HCT116 (cell line): ENCODE results near the gene SHISA8. TPM values are rescaled to one million over a fixed set of nuclear protein-coding genes. Genes with fewer than 3 reads are reported as not detected.

Experiments used
- ATAC-seq: fragments of 200-7000 bp; cut with Tn5 transposase; 2 replicates; pipeline ENCODE4 v1.9.1; 2020; ENCODE audit warnings: mild to moderate bottlenecking, moderate library complexity
- BruUV-seq: library from RNA; stranded (reverse); fragments of 400-500 nt; replicated peaks from 2 replicates; lab custom pipeline; 2021; lab: Mats Ljungman, UMichigan
- CTCF ChIA-PET: fragments of 300-600 bp; sonication (Branson Sonifier 250); formaldehyde crosslinking; loops from one replicate; lab custom pipeline; 2021; ENCODE audit warnings: antibody characterized with exemption; lab: Charles Lee
- POLR2A ChIA-PET: fragments of 300-600, 350-600 bp; sonication (Branson Sonifier 250); formaldehyde crosslinking; loops from one replicate; lab custom pipeline; 2021; ENCODE audit warnings: antibody characterized with exemption; lab: Charles Lee
- RAD21 ChIA-PET, 2 experiments: fragments of 300-600 bp; sonication (Branson Sonifier 250); formaldehyde crosslinking; loops; one replicate each; lab custom pipeline; 2023; ENCODE audit warnings: low total read pairs in 2 of 2; ENCODE audit not compliant: uncharacterized antibody in 2 of 2, unreplicated experiment in 2 of 2, low non-redundant PET in 1 of 2; lab: Charles Lee
- DNase-seq: peaks from one replicate; pipeline ENCODE4 v3.0.0-alpha.2; 2010; ENCODE audit warnings: low read depth, low spot score
- H2AFZ ChIP-seq: fragments of 200-600 bp; shearing (Covaris generic), sonication (generic); 2 replicates; pipeline ENCODE4 v1.6.1; 2017; ENCODE audit warnings: low read depth, mixed run types, mixed read lengths, antibody characterized with exemption, low read length; ENCODE audit not compliant: poor library complexity, severe bottlenecking
- H3K27ac ChIP-seq: 2 replicates; pipeline ENCODE4 v1.5.1; 2012; ENCODE audit warnings: low read depth, low read length
- H3K27me3 ChIP-seq: fragments of 200-600 bp; sonication (generic); 2 replicates; pipeline ENCODE4 v1.6.1; 2016; ENCODE audit warnings: mixed run types, low read length, mixed read lengths; ENCODE audit not compliant: insufficient read depth
- H3K36me3 ChIP-seq, 2 experiments: fragments of 200-500 bp in 1 of 2; fragments of 200-600 bp in 1 of 2; sonication (Bioruptor generic) in 1 of 2; sonication (generic) in 1 of 2; 2 replicates each; pipeline versions ENCODE4 v1.5.1 to v1.6.1; 2014 to 2016; ENCODE audit warnings: low read length in 2 of 2, inconsistent platforms in 1 of 2, mixed read lengths in 1 of 2, mixed run types in 1 of 2; ENCODE audit not compliant: insufficient read depth in 2 of 2, control insufficient read depth in 1 of 2
- H3K4me1 ChIP-seq, 2 experiments: fragments of 200-600 bp in 1 of 2; sonication (generic) in 1 of 2; 2 replicates each; pipeline versions ENCODE4 v1.5.1 to v1.6.1; 2012 to 2017; ENCODE audit warnings: low read length in 2 of 2, inconsistent platforms in 1 of 2, mild to moderate bottlenecking in 1 of 2, mixed read lengths in 1 of 2, mixed run types in 1 of 2, moderate library complexity in 1 of 2; ENCODE audit not compliant: insufficient read depth in 2 of 2, control insufficient read depth in 1 of 2
- H3K4me2 ChIP-seq: fragments of 200-600 bp; sonication (generic); 2 replicates; pipeline ENCODE4 v1.6.1; 2017; ENCODE audit warnings: mixed run types, low read length, mixed read lengths
- H3K4me3 ChIP-seq, 2 experiments: fragments of 200-600 bp in 1 of 2; sonication (generic) in 1 of 2; replicated peaks in 1 of 2; 2 replicates each; pipeline ENCODE4 v1.5.1; 2011 to 2016; ENCODE audit warnings: low read length in 2 of 2, control low read depth in 1 of 2, low read depth in 1 of 2, mild to moderate bottlenecking in 1 of 2, mixed read lengths in 1 of 2, mixed run types in 1 of 2
- H3K79me2 ChIP-seq: fragments of 200-600 bp; sonication (generic); 2 replicates; pipeline ENCODE4 v1.6.1; 2017; ENCODE audit warnings: mild to moderate bottlenecking, mixed run types, low read length, moderate library complexity, mixed read lengths; ENCODE audit not compliant: insufficient read depth
- H3K9ac ChIP-seq: fragments of 200-600 bp; sonication (generic); 2 replicates; pipeline ENCODE4 v1.6.1; 2016; ENCODE audit warnings: low read length, mixed read lengths
- H3K9me2 ChIP-seq: fragments of 200-600 bp; sonication (generic), shearing (Covaris generic); 2 replicates; pipeline ENCODE4 v1.6.1; 2017; ENCODE audit warnings: mixed run types, mild to moderate bottlenecking, moderate library complexity; ENCODE audit not compliant: insufficient read depth
- H3K9me3 ChIP-seq, 2 experiments: fragments of 200-500 bp in 1 of 2; fragments of 200-600 bp in 1 of 2; sonication (Bioruptor generic) in 1 of 2; sonication (generic) in 1 of 2; 2 replicates each; pipeline ENCODE4 v1.6.1; 2014 to 2017; ENCODE audit warnings: low read length in 2 of 2, mixed read lengths in 2 of 2, inconsistent platforms in 1 of 2, low read depth in 1 of 2, mild to moderate bottlenecking in 1 of 2, mixed run types in 1 of 2, moderate library complexity in 1 of 2; ENCODE audit not compliant: control insufficient read depth in 1 of 2, insufficient read depth in 1 of 2
- H4K20me1 ChIP-seq: fragments of 200-600 bp; sonication (generic), shearing (Covaris generic); 2 replicates; pipeline ENCODE4 v1.6.1; 2017; ENCODE audit warnings: mixed run types, mild to moderate bottlenecking, moderate library complexity; ENCODE audit not compliant: insufficient read depth
- CBX3 ChIP-seq: IDR thresholded peaks from 2 replicates; pipeline ENCODE4 v1.6.1; 2012; ENCODE audit warnings: low read depth
- EGR1 ChIP-seq: IDR thresholded peaks from 2 replicates; pipeline ENCODE4 v1.6.1; 2012; ENCODE audit warnings: low read depth
- ELF1 ChIP-seq: IDR thresholded peaks from 2 replicates; pipeline ENCODE4 v1.6.1; 2012; ENCODE audit warnings: low read depth, borderline replicate concordance
- EZH2 ChIP-seq: fragments of 200-600 bp; sonication (generic); IDR thresholded peaks from 2 replicates; pipeline ENCODE4 v1.6.1; 2017; ENCODE audit warnings: antibody characterized with exemption, mixed run types
- EZH2phosphoT487 ChIP-seq: fragments of 200-600 bp; IDR thresholded peaks from 2 replicates; pipeline ENCODE4 v1.6.1; 2018; ENCODE audit warnings: antibody characterized with exemption, borderline replicate concordance
- POLR2AphosphoS5 ChIP-seq: IDR thresholded peaks from 2 replicates; pipeline ENCODE4 v1.6.1; 2011; ENCODE audit warnings: mild to moderate bottlenecking, low read depth, low read length, moderate library complexity
- RAD21 ChIP-seq: IDR thresholded peaks from 2 replicates; pipeline ENCODE4 v1.6.1; 2012; ENCODE audit warnings: low read depth, mild to moderate bottlenecking
- SP1 ChIP-seq: IDR thresholded peaks from 2 replicates; pipeline ENCODE4 v1.6.1; 2012; ENCODE audit warnings: low read depth
- YY1 ChIP-seq: IDR thresholded peaks from 2 replicates; pipeline ENCODE4 v1.6.1; 2011; ENCODE audit warnings: low read length, low read depth, moderate library complexity, mild to moderate bottlenecking; ENCODE audit not compliant: insufficient replicate concordance; ENCODE audit errors: extremely low read depth
- ZNF274 ChIP-seq: fragments of 200-500 bp; sonication (Bioruptor generic); IDR thresholded peaks from 2 replicates; pipeline ENCODE4 v1.6.1; 2014; ENCODE audit warnings: mild to moderate bottlenecking, low read depth, low read length, inconsistent platforms
- intact Hi-C: fragments of 100-400 bp; cut with micrococcal nuclease; formaldehyde crosslinking; loops from 2 replicates; pipeline ENCODE4 v1.10.0; 2022
- total RNA-seq: library from RNA; stranded (reverse); gene quantifications from one replicate; pipeline ENCODE4 v1.2.1, GENCODE V29; 2021; ENCODE audit not compliant: unreplicated experiment
- TF ChIP-seq, protein P1 (sequence below): IDR thresholded peaks from 2 replicates; pipeline ENCODE4 v1.6.1; 2012
- TF ChIP-seq, protein P2 (sequence below), 3 experiments: fragments of 200-600 bp in 1 of 3; sonication (generic) in 1 of 3; IDR thresholded peaks in 2 of 3; conservative IDR thresholded peaks in 1 of 3; 2 replicates each; pipeline ENCODE4 v1.5.1; 2012 to 2017; ENCODE audit warnings: low read depth in 2 of 3, low read length in 2 of 3, antibody characterized with exemption in 1 of 3, borderline replicate concordance in 1 of 3, control low read depth in 1 of 3, mild to moderate bottlenecking in 1 of 3, mixed read lengths in 1 of 3, mixed run types in 1 of 3, moderate library complexity in 1 of 3; ENCODE audit not compliant: insufficient read depth in 1 of 3
- TF ChIP-seq, protein P3 (sequence below): IDR thresholded peaks from 2 replicates; pipeline ENCODE4 v1.6.1; 2011; ENCODE audit warnings: mild to moderate bottlenecking, low read length, moderate library complexity; ENCODE audit not compliant: insufficient replicate concordance; ENCODE audit errors: extremely low read depth

Gene SHISA8
- total RNA-seq, 1 experiment from 2014 or later = 13.9 TPM

DNA sequence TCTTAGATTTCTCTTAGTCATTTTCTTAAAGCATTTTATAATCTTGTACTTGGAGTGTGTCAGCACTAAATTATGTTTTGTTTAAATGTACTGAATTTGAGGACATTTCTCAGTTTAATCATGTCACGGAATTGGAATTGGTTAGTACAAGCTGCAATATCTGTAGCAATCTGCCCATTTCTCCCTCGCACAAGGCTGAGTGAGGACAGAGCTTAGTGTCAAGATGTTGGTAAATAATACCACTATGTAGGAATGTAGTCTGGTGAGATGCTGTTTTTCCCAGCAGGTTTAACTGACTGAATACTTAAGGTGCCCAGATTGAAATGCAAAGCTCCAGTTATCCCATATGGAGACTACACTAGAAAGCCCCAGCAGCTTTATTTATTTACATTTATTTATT lies 51.4 kb downstream of the SHISA8 start:
- ChIA-PET CTCF (interaction anchor here (1.0 kb wide), 1 partner anchor 117 kb away, joined by 3 read pairs; no protein-coding TSS in a partner anchor), RAD21 (no interaction called here), POLR2A (no interaction called here)
- Histone ChIP-seq H3K4me1 (peaks cover 8 to 9% of the 10 kb centered on the region in 2 experiments; a peak in 3 of 4 replicates), H3K79me2 (peaks cover 69% of the 10 kb centered on the region), H3K27me3 (no peaks in the 10 kb centered on the region), H3K9me2 (no peaks in the 10 kb centered on the region), H3K4me2 (no peak overlapping the region), H4K20me1 (peaks cover 4% of the 10 kb centered on the region; the same call in 1 of the 2 replicates), H3K9ac (no peak overlapping the region), H2AFZ (no peak overlapping the region), H3K4me3 (no peak overlapping the region), H3K9me3 (no peaks in the 10 kb centered on the region), H3K27ac (no peak overlapping the region), H3K36me3 (peaks cover 3 to 5% of the 10 kb centered on the region in 2 experiments; a peak in 2 of 4 replicates)
- TF ChIP-seq SP1 (no peak), YY1 (no peak), EZH2 (no peak), EZH2phosphoT487 (no peak)
- TF ChIP-seq, protein P1, sequence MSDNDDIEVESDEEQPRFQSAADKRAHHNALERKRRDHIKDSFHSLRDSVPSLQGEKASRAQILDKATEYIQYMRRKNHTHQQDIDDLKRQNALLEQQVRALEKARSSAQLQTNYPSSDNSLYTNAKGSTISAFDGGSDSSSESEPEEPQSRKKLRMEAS = no peak
- no TSS peak for BruUV-seq
- intact Hi-C loops = no loop called here
- no peak for DNase-seq
- ATAC-seq = no peak

DNA sequence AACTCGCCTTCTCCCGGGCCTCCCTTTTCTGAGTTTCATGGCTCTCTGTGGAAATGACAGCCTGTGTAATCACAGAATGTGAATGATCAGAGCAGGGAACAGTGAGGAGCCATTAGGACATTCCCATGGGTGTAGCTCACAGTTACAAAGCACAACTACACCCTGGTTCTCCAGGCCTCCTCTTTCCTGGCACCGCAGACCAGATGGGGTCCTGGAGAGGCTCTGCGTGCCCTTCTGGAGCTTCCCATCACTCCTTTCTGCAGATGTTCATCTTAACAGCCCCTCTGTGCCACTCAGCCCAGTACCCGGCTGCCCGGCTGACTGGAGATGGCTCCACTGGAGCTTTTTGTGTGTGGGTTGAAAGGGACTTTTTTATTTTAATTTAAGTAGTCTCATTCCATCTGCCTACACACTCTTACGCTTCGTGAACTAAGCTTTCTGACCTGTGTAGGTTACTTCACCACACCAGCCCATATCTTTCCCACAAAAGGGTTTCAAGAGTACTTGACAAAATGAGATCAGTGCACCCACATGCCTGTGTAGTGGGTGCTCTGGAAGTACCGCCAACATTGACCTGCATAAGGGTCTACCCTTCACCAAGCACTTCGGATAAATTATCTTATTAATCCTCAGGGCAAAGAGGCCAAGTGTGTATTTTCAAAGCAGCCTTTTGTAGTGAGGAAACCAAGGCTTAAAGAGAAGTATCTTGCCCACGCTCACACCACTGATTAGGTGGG lies 52.2 kb downstream of the SHISA8 start:
- Histone ChIP-seq H3K4me1 (peaks cover 15 to 17% of the 10 kb centered on the region in 2 experiments; a peak in 3 of 4 replicates), H3K27ac (0 out of 2 replicates have a peak overlapping the region, but pooled peaks have one; percentile 22), H3K27me3 (no peaks in the 10 kb centered on the region), H4K20me1 (peaks cover 12% of the 10 kb centered on the region; the same call in 1 of the 2 replicates), H3K9me2 (no peaks in the 10 kb centered on the region), H2AFZ (no peak overlapping the region), H3K36me3 (peaks cover 0 to 5% of the 10 kb centered on the region in 2 experiments; a peak in 1 of 4 replicates), H3K4me3 (no peak overlapping the region), H3K79me2 (peaks cover 77% of the 10 kb centered on the region), H3K9me3 (no peaks in the 10 kb centered on the region), H3K9ac (no peak overlapping the region), H3K4me2 (no peak overlapping the region)
- POLR2A ChIA-PET = no interaction called here
- RAD21 ChIA-PET = no interaction called here
- BruUV-seq = no TSS peak
- intact Hi-C loops = no loop called here
- TF ChIP-seq SP1 = no peak
- TF ChIP-seq CBX3 = no peak
- TF ChIP-seq, protein P1 = no peak
- no peak for TF ChIP-seq YY1
- TF ChIP-seq ELF1 = no peak
- TF ChIP-seq ZNF274 = no peak
- TF ChIP-seq, protein P2, sequence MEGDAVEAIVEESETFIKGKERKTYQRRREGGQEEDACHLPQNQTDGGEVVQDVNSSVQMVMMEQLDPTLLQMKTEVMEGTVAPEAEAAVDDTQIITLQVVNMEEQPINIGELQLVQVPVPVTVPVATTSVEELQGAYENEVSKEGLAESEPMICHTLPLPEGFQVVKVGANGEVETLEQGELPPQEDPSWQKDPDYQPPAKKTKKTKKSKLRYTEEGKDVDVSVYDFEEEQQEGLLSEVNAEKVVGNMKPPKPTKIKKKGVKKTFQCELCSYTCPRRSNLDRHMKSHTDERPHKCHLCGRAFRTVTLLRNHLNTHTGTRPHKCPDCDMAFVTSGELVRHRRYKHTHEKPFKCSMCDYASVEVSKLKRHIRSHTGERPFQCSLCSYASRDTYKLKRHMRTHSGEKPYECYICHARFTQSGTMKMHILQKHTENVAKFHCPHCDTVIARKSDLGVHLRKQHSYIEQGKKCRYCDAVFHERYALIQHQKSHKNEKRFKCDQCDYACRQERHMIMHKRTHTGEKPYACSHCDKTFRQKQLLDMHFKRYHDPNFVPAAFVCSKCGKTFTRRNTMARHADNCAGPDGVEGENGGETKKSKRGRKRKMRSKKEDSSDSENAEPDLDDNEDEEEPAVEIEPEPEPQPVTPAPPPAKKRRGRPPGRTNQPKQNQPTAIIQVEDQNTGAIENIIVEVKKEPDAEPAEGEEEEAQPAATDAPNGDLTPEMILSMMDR (IDR thresholded peaks at IDR 0.05 in 2 of 3, conservative IDR thresholded peaks at IDR 0.05 in 1 of 3; ENCODE audit: borderline replicate concordance in 1 of 3, insufficient read depth in 1 of 3, low read depth in 2 of 3, low read length in 2 of 3) = no peak
- TF ChIP-seq EGR1 = no peak
- TF ChIP-seq RAD21 = no peak
- TF ChIP-seq POLR2AphosphoS5 = no peak
- TF ChIP-seq, protein P3, sequence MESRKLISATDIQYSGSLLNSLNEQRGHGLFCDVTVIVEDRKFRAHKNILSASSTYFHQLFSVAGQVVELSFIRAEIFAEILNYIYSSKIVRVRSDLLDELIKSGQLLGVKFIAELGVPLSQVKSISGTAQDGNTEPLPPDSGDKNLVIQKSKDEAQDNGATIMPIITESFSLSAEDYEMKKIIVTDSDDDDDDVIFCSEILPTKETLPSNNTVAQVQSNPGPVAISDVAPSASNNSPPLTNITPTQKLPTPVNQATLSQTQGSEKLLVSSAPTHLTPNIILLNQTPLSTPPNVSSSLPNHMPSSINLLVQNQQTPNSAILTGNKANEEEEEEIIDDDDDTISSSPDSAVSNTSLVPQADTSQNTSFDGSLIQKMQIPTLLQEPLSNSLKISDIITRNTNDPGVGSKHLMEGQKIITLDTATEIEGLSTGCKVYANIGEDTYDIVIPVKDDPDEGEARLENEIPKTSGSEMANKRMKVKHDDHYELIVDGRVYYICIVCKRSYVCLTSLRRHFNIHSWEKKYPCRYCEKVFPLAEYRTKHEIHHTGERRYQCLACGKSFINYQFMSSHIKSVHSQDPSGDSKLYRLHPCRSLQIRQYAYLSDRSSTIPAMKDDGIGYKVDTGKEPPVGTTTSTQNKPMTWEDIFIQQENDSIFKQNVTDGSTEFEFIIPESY = no peak
- ATAC-seq (no peak), DNase-seq (no peak)
- CTCF ChIA-PET = interaction anchor here (1.0 kb wide), 1 partner anchor 116 kb away, joined by 3 read pairs; no protein-coding TSS in a partner anchor
